HG03558 (cell line): Measurements from ENCODE around the gene ITGB1BP1.
A peak's percentile ranks its signal among the peaks of the same experiment; 100 is the strongest.

Source experiments
- ATAC-seq: cut with Tn5 transposase; IDR thresholded peaks from one replicate; pipeline ENCODE4 v1.9.1; 2021; ENCODE audit warnings: moderate number of reproducible peaks; ENCODE audit not compliant: unreplicated experiment; ENCODE audit errors: extremely low read depth

The ITGB1BP1 gene

DNA sequence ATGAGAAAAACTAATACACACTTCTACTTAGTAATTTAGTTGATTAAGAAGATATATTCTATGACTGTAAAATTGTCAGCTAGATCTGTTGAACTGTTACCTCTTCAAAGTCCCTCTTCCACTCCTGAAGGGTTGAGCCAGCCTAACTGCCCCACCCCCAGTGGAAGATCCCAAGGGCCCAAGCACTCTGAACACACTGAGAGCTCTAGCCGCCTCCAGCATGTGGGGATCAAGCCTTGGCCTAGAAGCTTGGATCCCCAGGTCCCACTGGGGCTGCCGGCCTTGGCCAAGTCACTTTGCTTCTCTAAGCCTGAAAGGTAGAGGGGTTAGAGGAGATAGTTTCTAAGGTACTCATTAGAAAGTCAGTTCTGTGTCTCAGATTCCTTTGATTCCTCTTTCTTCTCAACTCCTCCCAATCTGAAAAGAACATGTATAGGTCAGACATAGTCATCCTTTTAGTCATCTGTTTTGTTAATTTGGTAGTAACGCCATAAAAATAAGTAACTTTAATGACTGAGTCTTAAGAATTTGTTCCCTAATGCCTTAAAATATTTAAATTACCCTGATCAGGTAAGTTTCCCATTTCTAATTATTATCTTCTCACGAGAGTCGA is 5.7 kb upstream of the ITGB1BP1 start:
- no peak for ATAC-seq

DNA sequence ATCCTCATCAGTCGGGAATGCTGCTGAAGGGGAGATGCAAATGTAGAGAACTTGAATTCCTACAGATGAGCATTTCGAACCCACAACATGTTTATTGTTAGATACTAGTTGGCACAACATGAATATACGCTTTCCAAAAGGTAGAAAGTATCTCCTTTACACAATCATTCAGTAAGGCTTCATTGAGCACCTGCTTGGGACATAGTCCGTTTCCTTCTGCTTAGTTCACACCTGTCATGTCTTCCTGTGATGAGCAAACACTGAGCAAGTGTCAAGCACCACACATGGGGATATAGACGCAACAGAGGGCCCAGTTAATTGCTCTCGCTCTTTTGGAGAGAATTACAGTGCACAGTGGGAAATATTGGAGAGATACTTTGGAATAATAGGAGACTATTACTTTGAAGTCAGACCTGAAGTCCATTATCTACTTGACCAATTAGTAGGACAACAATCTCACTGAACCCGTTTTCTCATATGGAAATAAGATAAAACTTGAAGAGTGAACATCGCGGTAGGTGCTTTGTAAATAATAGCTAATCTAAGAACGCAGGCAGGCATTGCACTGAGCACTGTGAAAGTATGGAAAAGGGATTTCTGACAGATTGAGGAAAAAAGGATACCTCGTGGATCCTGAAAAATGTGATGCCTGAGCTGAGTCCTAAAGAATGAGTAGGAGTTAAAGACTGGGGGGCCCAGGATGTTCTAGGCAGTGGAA is 1.3 kb upstream of the ITGB1BP1 start:
- no peak for ATAC-seq

DNA sequence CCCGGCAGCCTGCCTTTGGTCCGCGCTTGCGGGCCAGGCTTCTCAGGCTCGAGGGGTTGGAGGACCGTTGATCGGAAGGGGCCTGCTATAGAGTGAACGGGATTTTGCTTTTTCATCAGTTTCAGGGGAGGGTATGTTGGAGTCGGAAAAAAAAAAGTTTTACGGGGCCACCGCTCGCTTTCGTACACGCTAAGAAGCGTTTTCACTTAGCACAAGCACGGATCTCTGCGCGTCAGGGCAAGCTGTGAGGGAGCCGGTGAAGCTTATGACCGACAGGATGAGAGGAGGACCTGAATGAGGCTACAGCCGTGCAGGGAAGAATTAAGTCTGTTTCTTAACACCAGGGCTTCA is 569 bp upstream of the ITGB1BP1 start:
- peak; percentile 0 for ATAC-seq

DNA sequence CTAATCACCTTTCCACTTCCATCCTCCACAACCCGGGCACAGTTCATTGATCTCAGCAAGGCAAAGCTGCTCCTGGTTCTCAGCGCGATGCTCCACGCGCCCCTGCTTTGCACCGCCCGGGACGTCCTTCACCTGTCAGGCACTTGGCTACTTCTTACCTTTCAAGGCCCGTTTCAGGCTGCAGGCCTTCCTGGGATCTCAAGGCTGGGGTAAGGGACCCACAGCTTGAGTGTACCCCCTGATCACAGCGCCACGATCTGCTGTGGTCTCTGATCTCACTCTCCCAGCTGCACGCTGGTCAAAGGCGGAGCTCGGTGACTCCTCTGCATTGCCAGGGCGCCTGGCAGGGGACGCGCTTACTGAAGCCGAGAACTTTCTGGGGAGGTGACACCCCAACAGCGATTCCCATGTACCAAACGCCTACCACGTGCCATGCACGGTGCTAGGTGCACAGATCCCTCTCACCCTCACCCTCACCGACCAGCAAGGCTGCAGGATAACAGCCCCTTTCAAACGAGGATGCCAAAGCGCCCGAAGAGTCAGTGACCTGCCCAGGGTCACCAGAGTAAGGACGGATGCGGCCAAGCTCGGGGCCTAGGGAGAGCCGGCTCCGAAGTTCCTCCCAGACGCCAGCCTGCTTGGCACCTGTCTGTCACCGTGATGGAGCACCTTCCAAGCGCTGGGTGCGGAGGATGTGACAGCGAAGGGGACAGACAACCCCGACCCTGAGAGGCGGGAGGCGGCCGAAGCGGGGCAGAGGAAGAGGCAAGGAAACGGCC is 818 bp downstream of the ITGB1BP1 start:
- peak; percentile 17 for ATAC-seq

- no peak for ATAC-seq
These were observed 2.8 kb downstream of the ITGB1BP1 start for GRCh38 chr2:9420495-9420894.

DNA sequence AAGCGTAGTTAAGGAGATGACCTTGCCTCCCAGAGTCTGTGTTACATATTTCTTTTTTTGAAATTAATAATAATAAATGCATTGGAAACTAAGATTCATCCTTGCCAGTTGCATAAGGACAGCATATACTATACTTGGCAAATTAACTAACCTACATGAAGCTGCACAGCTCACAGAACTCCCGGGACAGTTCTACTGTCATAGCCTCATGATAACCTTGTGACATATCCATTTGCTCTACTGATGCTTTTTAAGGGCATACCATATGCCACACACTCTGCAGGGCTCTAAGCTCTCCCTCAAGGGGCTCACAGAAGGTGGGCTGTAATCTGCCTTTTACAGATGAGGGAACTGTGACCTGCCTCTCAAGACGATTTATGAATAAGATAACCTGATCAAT is 3.8 kb downstream of the ITGB1BP1 start:
- no peak for ATAC-seq

DNA sequence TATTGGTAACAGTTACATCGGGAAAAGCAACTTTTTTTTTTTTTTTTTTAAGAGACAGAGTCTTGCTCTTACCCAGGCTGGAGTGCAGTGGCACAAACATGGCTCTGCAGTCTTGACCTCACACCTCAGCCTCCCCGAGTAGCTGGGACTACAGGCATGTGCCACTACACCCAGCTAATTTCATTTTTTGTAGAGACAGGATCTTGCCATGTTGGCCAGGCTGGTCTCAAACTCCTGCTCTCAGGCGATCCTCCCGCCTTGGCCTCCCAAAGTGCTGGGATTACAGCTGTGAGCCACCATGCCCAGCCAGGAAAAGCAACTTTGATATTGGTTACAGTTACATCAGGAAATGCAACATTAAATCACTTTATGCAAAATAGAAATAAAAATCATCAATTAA is 4.6 kb downstream of the ITGB1BP1 start:
- ATAC-seq = no peak

DNA sequence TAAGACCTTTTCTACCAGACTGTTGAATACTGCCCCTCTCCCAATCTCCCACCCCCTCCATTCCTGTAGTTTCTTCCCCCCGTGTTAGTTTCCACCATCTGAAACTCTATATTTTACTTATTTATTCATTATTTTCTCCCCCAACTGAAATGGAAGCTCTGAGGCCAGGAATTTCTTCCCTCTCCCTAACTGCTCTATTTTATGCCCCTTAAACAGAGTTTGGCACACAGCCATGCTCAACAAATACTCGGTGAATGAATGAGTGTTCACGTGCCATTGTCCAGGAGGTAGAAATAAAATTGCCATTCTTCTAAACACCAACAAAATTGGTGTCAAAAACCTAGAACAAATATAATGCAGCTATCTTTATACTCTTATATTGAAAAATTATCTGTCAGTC is 5.6 kb downstream of the ITGB1BP1 start:
- no peak for ATAC-seq

GRCh38 chr2:9416962-9417316 is 6.4 kb downstream of the ITGB1BP1 start:
- ATAC-seq = no peak

GRCh38 chr2:9416267-9416961 is 6.9 kb downstream of the ITGB1BP1 start:
- ATAC-seq = no peak

DNA sequence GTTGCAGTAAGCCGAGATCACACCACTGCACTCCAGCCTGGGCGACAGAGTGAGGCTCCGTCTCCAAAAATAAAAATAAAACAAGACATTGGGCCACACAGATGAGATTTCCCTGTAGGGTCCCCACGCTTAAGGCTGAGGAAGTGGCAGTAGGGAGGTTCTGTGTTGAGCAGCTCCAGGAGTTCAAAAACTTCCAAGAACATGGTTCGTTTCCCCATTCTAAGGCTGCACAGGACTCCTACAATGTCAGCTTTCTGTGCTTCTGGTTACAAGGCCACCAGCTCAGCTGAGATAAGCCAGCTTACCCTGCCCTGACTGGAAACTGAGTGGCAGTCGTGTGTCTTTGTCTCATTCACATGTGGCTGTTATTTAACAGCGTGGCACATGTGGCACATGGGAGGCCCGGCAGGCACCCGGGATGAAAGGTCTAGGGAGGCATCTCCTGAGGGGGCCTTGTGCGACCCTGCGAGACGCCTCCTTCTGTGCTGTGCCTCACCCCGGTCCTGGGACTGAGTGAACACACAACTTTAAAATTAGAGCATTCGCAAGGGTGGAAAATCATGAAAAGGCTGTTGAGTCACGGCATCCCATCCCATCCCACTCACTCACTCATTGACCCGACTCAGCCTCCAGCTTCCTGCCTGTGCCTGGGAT is 7.7 kb downstream of the ITGB1BP1 start:
- ATAC-seq = no peak

DNA sequence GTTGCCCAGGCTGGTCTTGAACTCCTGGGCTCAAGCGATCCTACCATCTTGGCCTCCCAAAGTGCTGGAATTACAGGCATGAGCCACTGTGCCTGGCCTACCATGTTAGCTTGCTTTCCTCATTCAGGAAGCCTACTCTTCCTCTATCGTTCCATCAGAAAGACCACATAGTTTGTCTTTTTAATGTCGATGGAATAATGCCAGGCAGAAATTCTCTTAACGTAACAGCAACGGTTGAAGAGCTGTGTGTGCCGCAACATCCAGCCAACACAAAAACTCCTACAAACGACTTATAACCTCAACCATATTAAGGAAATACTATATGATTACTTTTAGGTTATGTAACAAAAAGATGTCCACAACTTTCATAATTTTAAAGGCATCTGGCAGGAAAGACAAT is 10.5 kb downstream of the ITGB1BP1 start:
- no peak for ATAC-seq

GRCh38 chr2:9410108-9410507 is 13.2 kb downstream of the ITGB1BP1 start:
- peak; percentile 50 for ATAC-seq

DNA sequence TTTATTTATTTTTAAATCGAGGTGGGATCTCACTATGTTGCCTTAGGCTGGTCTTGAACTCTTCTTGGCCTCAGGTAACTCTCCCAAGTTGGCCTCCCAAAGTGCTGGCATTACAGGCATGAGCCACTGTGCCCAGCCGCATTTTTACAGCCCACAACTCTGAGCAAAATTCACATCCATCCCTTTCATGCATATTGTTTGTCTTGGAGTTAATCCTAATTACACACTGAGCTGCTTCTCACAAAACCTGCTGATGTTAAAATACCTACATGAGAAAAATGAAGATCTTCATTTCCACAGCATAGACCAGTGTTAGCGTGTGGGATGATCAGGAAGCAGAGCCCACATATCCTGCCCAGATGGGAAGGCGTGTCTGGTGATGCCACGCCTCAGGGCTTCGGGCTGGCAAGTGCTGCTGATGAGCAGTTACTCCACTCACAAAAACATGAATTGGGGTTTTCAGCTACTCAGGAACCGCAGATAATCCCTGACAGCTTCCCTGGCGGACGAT is 14.6 kb downstream of the ITGB1BP1 start:
- ATAC-seq = no peak

DNA sequence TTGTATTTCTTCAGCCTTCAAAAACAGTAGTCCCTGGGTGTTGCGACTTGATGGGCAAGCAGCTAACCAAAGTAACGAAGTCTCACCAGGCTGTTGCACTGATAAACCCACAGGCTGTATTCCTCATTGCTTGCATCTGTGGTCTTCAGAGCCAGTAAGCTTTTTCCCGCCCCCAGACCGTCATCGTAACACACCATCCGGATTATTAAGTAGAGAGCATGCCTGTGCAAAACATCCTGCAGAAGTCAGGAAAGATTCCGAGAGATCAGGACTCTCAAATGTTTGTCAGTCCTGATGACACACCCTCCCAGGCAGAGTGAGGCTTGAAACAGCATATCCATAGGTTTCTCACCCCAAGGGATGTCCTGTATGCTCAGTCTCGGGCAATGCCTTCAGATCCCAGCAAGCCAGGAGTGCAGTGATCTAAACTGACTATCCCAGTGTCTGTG is 15.9 kb downstream of the ITGB1BP1 start:
- ATAC-seq = no peak

- ATAC-seq = no peak
These were observed 16.6 kb downstream of the ITGB1BP1 start for GRCh38 chr2:9406529-9407362.

DNA sequence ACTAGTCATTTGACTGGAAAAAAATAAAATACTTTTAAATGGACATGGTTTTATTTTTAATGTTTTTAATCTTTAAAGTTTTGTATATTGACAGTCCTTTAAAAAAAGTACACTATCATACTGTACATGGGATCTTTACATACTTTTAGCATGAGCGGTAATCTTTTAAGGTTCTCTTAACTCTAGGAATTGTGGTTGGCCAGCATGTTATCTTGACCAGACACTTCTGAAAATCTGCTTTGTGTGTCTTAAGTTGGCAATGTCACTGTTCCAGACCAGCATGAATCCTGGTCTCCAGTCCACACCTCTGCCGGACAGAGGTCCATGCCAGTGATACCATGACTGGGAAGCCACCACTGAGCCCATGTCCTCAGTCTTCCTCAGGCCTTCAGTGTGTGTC is 17.7 kb downstream of the ITGB1BP1 start:
- ATAC-seq = no peak

GRCh38 chr2:9404451-9404850 is 18.9 kb downstream of the ITGB1BP1 start:
- no peak for ATAC-seq

DNA sequence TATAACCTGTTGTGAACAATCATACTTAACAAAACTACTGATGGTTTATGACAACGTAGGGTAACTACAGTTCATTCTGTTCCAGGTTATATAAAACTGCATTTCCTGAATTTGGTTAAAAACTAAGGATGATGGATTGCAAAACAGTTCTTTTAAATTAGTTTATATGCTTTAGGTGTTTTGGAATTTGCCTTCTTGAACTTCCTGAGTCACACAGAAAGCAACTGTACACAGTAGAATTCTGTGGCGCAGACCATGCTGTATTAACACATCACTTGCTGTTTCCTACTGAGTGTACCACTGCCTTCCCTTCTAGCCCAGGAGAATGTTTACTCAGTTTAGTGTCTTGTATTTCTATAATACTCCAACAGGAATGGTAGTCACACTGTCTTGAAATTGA is 19.4 kb downstream of the ITGB1BP1 start:
- ATAC-seq = no peak
